NK-92 (cell line): ENCODE measurements around the gene MAG.
"Not testable (repeated sequence)": the region's sequence is repeated elsewhere in the genome, so short reads cannot be mapped to it uniquely, and the experiment has no call there.

Source experiments
- DNase-seq: peaks from one replicate; lab custom pipeline; 2025; ENCODE audit not compliant: unreplicated experiment; lab: John Stamatoyannopoulos, UW

Gene MAG

GRCh38 chr19:35358834-35359233 is 66.9 kb downstream of the MAG start:
- not testable (repeated sequence) for DNase-seq

- not testable (repeated sequence) for DNase-seq
Measured at GRCh38 chr19:35359395-35359794, 67.4 kb downstream of the MAG start.

- not testable (repeated sequence) for DNase-seq
Measured at GRCh38 chr19:35360081-35360480, 68.1 kb downstream of the MAG start.

- DNase-seq: no peak
Measured at GRCh38 chr19:35360880-35361420, 69.0 kb downstream of the MAG start.

GRCh38 chr19:35362261-35363000 is 70.5 kb downstream of the MAG start:
- no peak for DNase-seq

- DNase-seq: no peak
Measured at GRCh38 chr19:35363001-35363590, 71.1 kb downstream of the MAG start.
